ENCODE data around the gene ATP6V1B1. TPM values are rescaled to one million over a fixed set of nuclear protein-coding genes. Genes with fewer than 3 reads are reported as not detected.

ATP6V1B1 gene
- total RNA-seq, 1 experiment from 2014 or later: 6.5 TPM

GRCh38 chr2:70942396-70943204, 6.9 kb downstream of the ATP6V1B1 start:
- Histone ChIP-seq H3K27me3 (replicated peaks; ENCODE audit: insufficient read depth, low read depth, low read length, poor library complexity) (no peaks in the 10 kb centered on the region), H3K4me1 (ENCODE audit: insufficient read depth, low read length, poor library complexity, severe bottlenecking) (no peaks in the 10 kb centered on the region), H3K27ac (ENCODE audit: low read depth, low read length, poor library complexity, severe bottlenecking) (no peak overlapping the region), H3K36me3 (ENCODE audit: insufficient read depth, low read length, poor library complexity, severe bottlenecking) (no peaks in the 10 kb centered on the region), H3K4me3 (ENCODE audit: low read depth, low read length, poor library complexity, severe bottlenecking) (no peak overlapping the region), H3K9me3 (ENCODE audit: low read depth, low read length, poor library complexity, severe bottlenecking) (no peaks in the 10 kb centered on the region)
- intact Hi-C loops (cut with micrococcal nuclease; ENCODE audit: unreplicated experiment): no loop called here
- POLR2A ChIA-PET (ENCODE audit: low non-redundant PET): no interaction called here
- DNase-seq (ENCODE audit: low spot score): no peak
- no TSS peak for BruUV-seq (replicated peaks)
- TF ChIP-seq, protein P1, sequence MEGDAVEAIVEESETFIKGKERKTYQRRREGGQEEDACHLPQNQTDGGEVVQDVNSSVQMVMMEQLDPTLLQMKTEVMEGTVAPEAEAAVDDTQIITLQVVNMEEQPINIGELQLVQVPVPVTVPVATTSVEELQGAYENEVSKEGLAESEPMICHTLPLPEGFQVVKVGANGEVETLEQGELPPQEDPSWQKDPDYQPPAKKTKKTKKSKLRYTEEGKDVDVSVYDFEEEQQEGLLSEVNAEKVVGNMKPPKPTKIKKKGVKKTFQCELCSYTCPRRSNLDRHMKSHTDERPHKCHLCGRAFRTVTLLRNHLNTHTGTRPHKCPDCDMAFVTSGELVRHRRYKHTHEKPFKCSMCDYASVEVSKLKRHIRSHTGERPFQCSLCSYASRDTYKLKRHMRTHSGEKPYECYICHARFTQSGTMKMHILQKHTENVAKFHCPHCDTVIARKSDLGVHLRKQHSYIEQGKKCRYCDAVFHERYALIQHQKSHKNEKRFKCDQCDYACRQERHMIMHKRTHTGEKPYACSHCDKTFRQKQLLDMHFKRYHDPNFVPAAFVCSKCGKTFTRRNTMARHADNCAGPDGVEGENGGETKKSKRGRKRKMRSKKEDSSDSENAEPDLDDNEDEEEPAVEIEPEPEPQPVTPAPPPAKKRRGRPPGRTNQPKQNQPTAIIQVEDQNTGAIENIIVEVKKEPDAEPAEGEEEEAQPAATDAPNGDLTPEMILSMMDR (conservative IDR thresholded peaks at IDR 0.05; ENCODE audit: low read depth, low read length): no peak
- no peak for TF ChIP-seq EZH2 (IDR thresholded peaks at IDR 0.05; ENCODE audit: borderline replicate concordance, low read depth, low read length, poor library complexity, severe bottlenecking)
- CTCF ChIA-PET: no interaction called here

GRCh38 chr2:70943205-70943871, 7.6 kb downstream of the ATP6V1B1 start:
- BruUV-seq (replicated peaks): no TSS peak
- Histone ChIP-seq H3K9me3 (ENCODE audit: low read depth, low read length, poor library complexity, severe bottlenecking) (no peaks in the 10 kb centered on the region), H3K27me3 (replicated peaks; ENCODE audit: insufficient read depth, low read depth, low read length, poor library complexity) (no peaks in the 10 kb centered on the region), H3K36me3 (ENCODE audit: insufficient read depth, low read length, poor library complexity, severe bottlenecking) (no peaks in the 10 kb centered on the region), H3K4me3 (ENCODE audit: low read depth, low read length, poor library complexity, severe bottlenecking) (no peak overlapping the region), H3K27ac (ENCODE audit: low read depth, low read length, poor library complexity, severe bottlenecking) (no peak overlapping the region), H3K4me1 (ENCODE audit: insufficient read depth, low read length, poor library complexity, severe bottlenecking) (no peaks in the 10 kb centered on the region)
- intact Hi-C loops (cut with micrococcal nuclease; ENCODE audit: unreplicated experiment): no loop called here
- POLR2A ChIA-PET (ENCODE audit: low non-redundant PET): no interaction called here
- TF ChIP-seq EZH2 (IDR thresholded peaks at IDR 0.05; ENCODE audit: borderline replicate concordance, low read depth, low read length, poor library complexity, severe bottlenecking): no peak
- TF ChIP-seq, protein P1 (conservative IDR thresholded peaks at IDR 0.05; ENCODE audit: low read depth, low read length): no peak
- no peak for DNase-seq (ENCODE audit: low spot score)
- CTCF ChIA-PET: no interaction called here

DNA sequence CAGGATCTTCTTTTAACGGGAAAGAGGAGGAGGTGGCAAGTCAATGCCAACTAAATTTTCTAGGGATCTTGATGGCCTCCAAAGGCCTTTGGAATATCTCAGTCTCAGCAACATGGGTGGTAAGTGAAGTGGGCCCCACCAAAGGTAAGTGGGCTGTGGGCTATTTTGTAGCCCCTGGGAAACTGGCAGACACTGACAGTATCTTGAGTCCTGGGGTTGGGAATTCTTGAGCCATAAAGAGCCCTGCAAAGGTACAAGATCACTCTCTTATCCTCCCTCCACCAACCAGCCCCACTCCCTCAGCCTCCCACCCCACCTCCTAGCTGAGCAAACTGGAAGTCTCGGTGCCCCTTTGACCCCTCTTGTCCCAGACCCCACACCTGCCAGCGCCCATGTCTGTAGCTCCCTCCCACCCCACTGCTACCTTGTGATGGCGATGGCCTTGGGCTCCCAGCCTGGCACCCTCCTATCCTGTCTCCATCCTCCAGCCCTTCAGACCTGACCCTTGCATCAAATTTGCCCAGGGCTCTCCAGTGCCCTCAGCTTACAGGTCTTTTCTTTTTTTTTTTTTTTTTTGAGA, 8.5 kb downstream of the ATP6V1B1 start:
- ChIA-PET CTCF (no interaction called here), POLR2A (ENCODE audit: low non-redundant PET) (no interaction called here)
- Histone ChIP-seq H3K9me3 (ENCODE audit: low read depth, low read length, poor library complexity, severe bottlenecking) (no peaks in the 10 kb centered on the region), H3K4me1 (ENCODE audit: insufficient read depth, low read length, poor library complexity, severe bottlenecking) (no peaks in the 10 kb centered on the region), H3K27ac (ENCODE audit: low read depth, low read length, poor library complexity, severe bottlenecking) (no peak overlapping the region), H3K4me3 (ENCODE audit: low read depth, low read length, poor library complexity, severe bottlenecking) (no peak overlapping the region), H3K36me3 (ENCODE audit: insufficient read depth, low read length, poor library complexity, severe bottlenecking) (no peaks in the 10 kb centered on the region), H3K27me3 (replicated peaks; ENCODE audit: insufficient read depth, low read depth, low read length, poor library complexity) (no peaks in the 10 kb centered on the region)
- no TSS peak for BruUV-seq (replicated peaks)
- TF ChIP-seq EZH2 (IDR thresholded peaks at IDR 0.05; ENCODE audit: borderline replicate concordance, low read depth, low read length, poor library complexity, severe bottlenecking): no peak
- TF ChIP-seq, protein P1 (conservative IDR thresholded peaks at IDR 0.05; ENCODE audit: low read depth, low read length): no peak
- DNase-seq (ENCODE audit: low spot score): no peak
- intact Hi-C loops (cut with micrococcal nuclease; ENCODE audit: unreplicated experiment): no loop called here

All from A673 (cell line).